IMR-90 (cell line): ENCODE measurements around the gene TOR4A. TPM values are rescaled to one million over a fixed set of nuclear protein-coding genes. Genes with fewer than 3 reads are reported as not detected.
A peak's percentile ranks its signal among the peaks of the same experiment; 100 is the strongest.

Experiments used
- ATAC-seq: fragments of 200-7000 bp; cut with Tn5 transposase; 2 replicates; pipeline ENCODE4 v1.9.1; 2020; ENCODE audit warnings: low read depth, mild to moderate bottlenecking, moderate library complexity
- BruUV-seq: library from RNA; stranded (reverse); fragments of 400-500 nt; replicated peaks from 2 replicates; lab custom pipeline; 2021; lab: Mats Ljungman, UMichigan
- CTCF ChIA-PET: fragments of 300-600 bp; formaldehyde crosslinking; extraction: SDS; loops from one replicate; lab custom pipeline; 2021; ENCODE audit warnings: antibody characterized with exemption; lab: Yijun Ruan, JAX
- POLR2A ChIA-PET: fragments of 300-600 bp; sonication (Branson Sonifier 250); formaldehyde crosslinking; loops from one replicate; lab custom pipeline; 2022; ENCODE audit warnings: antibody characterized with exemption; ENCODE audit not compliant: unreplicated experiment; lab: Charles Lee
- DNase-seq: peaks from one replicate; pipeline ENCODE4 v3.0.0; 2013
- H2AFZ ChIP-seq: replicated peaks from 2 replicates; pipeline ENCODE3; 2013; ENCODE audit warnings: low read length, mild to moderate bottlenecking; ENCODE audit not compliant: poor library complexity
- H2AK5ac ChIP-seq: 2 replicates; pipeline ENCODE4 v1.6.1; 2013; ENCODE audit warnings: low read depth, low read length, inconsistent platforms
- H2AK9ac ChIP-seq: replicated peaks from 2 replicates; pipeline ENCODE3; 2013; ENCODE audit warnings: mild to moderate bottlenecking, low read depth, low read length, moderate library complexity; ENCODE audit not compliant: poor library complexity
- H2BK120ac ChIP-seq: 2 replicates; pipeline ENCODE4 v1.6.1; 2013; ENCODE audit warnings: low read depth, low read length, inconsistent platforms
- H2BK15ac ChIP-seq: 3 replicates; pipeline ENCODE4 v1.6.1; 2013; ENCODE audit warnings: low read depth, low read length, inconsistent platforms
- H2BK20ac ChIP-seq: 2 replicates; pipeline ENCODE4 v1.6.1; 2013; ENCODE audit warnings: low read depth, mild to moderate bottlenecking, inconsistent platforms, low read length, moderate library complexity
- H2BK5ac ChIP-seq: 2 replicates; pipeline ENCODE4 v1.6.1; 2013; ENCODE audit warnings: mild to moderate bottlenecking, low read depth, low read length, inconsistent platforms; ENCODE audit not compliant: poor library complexity, severe bottlenecking
- H3K14ac ChIP-seq: replicated peaks from 2 replicates; pipeline ENCODE4 v1.6.1; 2013; ENCODE audit warnings: low read depth, low read length, inconsistent platforms
- H3K18ac ChIP-seq: 2 replicates; pipeline ENCODE4 v1.6.1; 2013; ENCODE audit warnings: low read depth, low read length, control low read depth
- H3K23ac ChIP-seq: 2 replicates; pipeline ENCODE4 v1.6.1; 2013; ENCODE audit warnings: low read depth, low read length, inconsistent platforms
- H3K27ac ChIP-seq: 2 replicates; pipeline ENCODE4 v1.5.1; 2013; ENCODE audit warnings: mild to moderate bottlenecking, control low read depth, low read length; ENCODE audit not compliant: insufficient read depth
- H3K27me3 ChIP-seq: 2 replicates; pipeline ENCODE4 v1.6.1; 2013; ENCODE audit warnings: low read length; ENCODE audit not compliant: control insufficient read depth, insufficient read depth
- H3K36me3 ChIP-seq: 2 replicates; pipeline ENCODE4 v1.6.1; 2013; ENCODE audit warnings: low read length, mixed read lengths; ENCODE audit not compliant: control insufficient read depth, insufficient read depth
- H3K4ac ChIP-seq: 2 replicates; pipeline ENCODE4 v1.6.1; 2013; ENCODE audit warnings: low read depth, low read length, inconsistent platforms
- H3K4me1 ChIP-seq: 2 replicates; pipeline ENCODE4 v1.6.1; 2013; ENCODE audit warnings: low read length, mixed read lengths; ENCODE audit not compliant: control insufficient read depth, insufficient read depth
- H3K4me2 ChIP-seq: 2 replicates; pipeline ENCODE4 v1.6.1; 2013; ENCODE audit warnings: low read depth, mild to moderate bottlenecking, control low read depth, low read length, moderate library complexity
- H3K4me3 ChIP-seq: 2 replicates; pipeline ENCODE4 v1.5.1; 2013; ENCODE audit warnings: low read depth, mild to moderate bottlenecking, control low read depth, low read length, moderate library complexity; ENCODE audit not compliant: insufficient read depth
- H3K56ac ChIP-seq: 2 replicates; pipeline ENCODE4 v1.6.1; 2013; ENCODE audit warnings: low read length, inconsistent platforms; ENCODE audit not compliant: insufficient read depth; ENCODE audit errors: extremely low read depth
- H3K79me1 ChIP-seq, 2 experiments: 2 replicates each; pipeline ENCODE4 v1.6.1; 2013; ENCODE audit warnings: low read length in 2 of 2, inconsistent platforms in 1 of 2, low read depth in 1 of 2
- H3K9ac ChIP-seq: 2 replicates; pipeline ENCODE4 v1.6.1; 2013; ENCODE audit warnings: low read depth, low read length, control low read depth
- H3K9me1 ChIP-seq: 2 replicates; pipeline ENCODE4 v1.6.1; 2013; ENCODE audit warnings: low read length, inconsistent platforms; ENCODE audit not compliant: insufficient read depth
- H3K9me3 ChIP-seq: 2 replicates; pipeline ENCODE4 v1.6.1; 2013; ENCODE audit warnings: low read length; ENCODE audit not compliant: control insufficient read depth, insufficient read depth
- H4K20me1 ChIP-seq: 2 replicates; pipeline ENCODE4 v1.6.1; 2013; ENCODE audit warnings: low read length, inconsistent platforms; ENCODE audit not compliant: insufficient read depth
- H4K5ac ChIP-seq: 2 replicates; pipeline ENCODE4 v1.6.1; 2013; ENCODE audit warnings: mild to moderate bottlenecking, low read depth, low read length, control low read depth
- H4K8ac ChIP-seq, 2 experiments: 2 replicates each; pipeline ENCODE4 v1.6.1; 2013; ENCODE audit warnings: low read depth in 2 of 2, low read length in 2 of 2, control low read depth in 1 of 2, inconsistent platforms in 1 of 2
- H4K91ac ChIP-seq: 2 replicates; pipeline ENCODE4 v1.6.1; 2013; ENCODE audit warnings: low read depth, low read length, inconsistent platforms; ENCODE audit not compliant: insufficient read depth
- BHLHE40 ChIP-seq: fragments of 150-350 bp; IDR thresholded peaks from 2 replicates; pipeline ENCODE4 v1.6.1; 2016; ENCODE audit warnings: mild to moderate bottlenecking, low read depth, low read length
- CEBPB ChIP-seq: IDR thresholded peaks from 2 replicates; pipeline ENCODE4 v1.6.1; 2012; ENCODE audit warnings: low read depth, low read length, improper control_type of control experiment
- CHD1 ChIP-seq: IDR thresholded peaks from 2 replicates; pipeline ENCODE4 v1.6.1; 2012; ENCODE audit warnings: low read depth, low read length, improper control_type of control experiment
- ELK1 ChIP-seq: fragments of 150-350 bp; IDR thresholded peaks from 2 replicates; pipeline ENCODE4 v1.6.1; 2016; ENCODE audit warnings: low read depth, mild to moderate bottlenecking, low read length, moderate library complexity, borderline replicate concordance
- FOS ChIP-seq: fragments of 150-350 bp; IDR thresholded peaks from 2 replicates; pipeline ENCODE4 v1.6.1; 2016; ENCODE audit warnings: low read depth, low read length
- MAFK ChIP-seq: IDR thresholded peaks from 2 replicates; pipeline ENCODE4 v1.6.1; 2012; ENCODE audit warnings: low read depth, low read length, improper control_type of control experiment
- MAZ ChIP-seq: IDR thresholded peaks from 2 replicates; pipeline ENCODE4 v1.6.1; 2012; ENCODE audit warnings: low read depth, mild to moderate bottlenecking, low read length, improper control_type of control experiment, moderate library complexity, borderline replicate concordance
- POLR2A ChIP-seq: IDR thresholded peaks from 2 replicates; pipeline ENCODE4 v1.6.1; 2012; ENCODE audit warnings: mild to moderate bottlenecking, low read depth, low read length
- RFX5 ChIP-seq: IDR thresholded peaks from 2 replicates; pipeline ENCODE4 v1.8.0; 2012; ENCODE audit warnings: low read depth, mild to moderate bottlenecking, low read length, moderate library complexity
- SMC3 ChIP-seq: fragments of 150-350 bp; IDR thresholded peaks from 2 replicates; pipeline ENCODE4 v1.6.1; 2016; ENCODE audit warnings: low read depth, mild to moderate bottlenecking, antibody characterized with exemption, low read length, moderate library complexity
- WGBS, 2 experiments: methylation state at CpG; one replicate each; pipeline versions ENCODE4 v1.1.5 to v1.1.7; 2013; ENCODE audit warnings: missing lambda C conversion rate in 2 of 2; ENCODE audit not compliant: insufficient read length in 1 of 2; ENCODE audit errors: extremely low coverage in 2 of 2; 5-methylcytosine and 5-hydroxymethylcytosine counted together
- dilution Hi-C: fragments of 300-500 bp; cut with HindIII; formaldehyde crosslinking; loops from one replicate; pipeline ENCODE4 v1.14.3; 2018; ENCODE audit warnings: low sequenced_read_pairs; ENCODE audit not compliant: unreplicated experiment
- in situ Hi-C: fragments of 300-500 bp; cut with MboI; formaldehyde crosslinking; loops from 3 replicates; pipeline ENCODE4 v1.14.3; 2019; ENCODE audit warnings: low sequenced_read_pairs, inconsistent platforms, mixed read lengths
- intact Hi-C: fragments of 100-400 bp; cut with micrococcal nuclease; formaldehyde crosslinking; loops from 2 replicates; pipeline ENCODE4 v1.10.0; 2022
- polyA plus RNA-seq, 3 experiments: library from polyadenylated mRNA; depleted of rRNA; stranded (reverse); fragments of >200 nt; gene quantifications; 2 replicates each; pipeline ENCODE4 v1.2.3, GENCODE V29; 2012; ENCODE audit warnings: low replicate concordance in 1 of 3
- total RNA-seq: library from RNA; depleted of rRNA; stranded (reverse); fragments of >200 nt; gene quantifications from 2 replicates; pipeline ENCODE4 v1.2.3, GENCODE V29; 2012
- TF ChIP-seq, protein P1 (sequence below): conservative IDR thresholded peaks from 2 replicates; pipeline ENCODE4 v1.5.1; 2012; ENCODE audit warnings: mild to moderate bottlenecking, low read depth, low read length, improper control_type of control experiment
- TF ChIP-seq, protein P2 (sequence below): fragments of 150-350 bp; IDR thresholded peaks from 2 replicates; pipeline ENCODE4 v1.6.1; 2017; ENCODE audit warnings: mild to moderate bottlenecking, antibody characterized with exemption, low read length, low read depth

Gene TOR4A
- total and polyA plus RNA-seq, 2 of the 4 experiments (the other 2 are of a cell fraction) = 9.7 to 22.9 TPM

DNA sequence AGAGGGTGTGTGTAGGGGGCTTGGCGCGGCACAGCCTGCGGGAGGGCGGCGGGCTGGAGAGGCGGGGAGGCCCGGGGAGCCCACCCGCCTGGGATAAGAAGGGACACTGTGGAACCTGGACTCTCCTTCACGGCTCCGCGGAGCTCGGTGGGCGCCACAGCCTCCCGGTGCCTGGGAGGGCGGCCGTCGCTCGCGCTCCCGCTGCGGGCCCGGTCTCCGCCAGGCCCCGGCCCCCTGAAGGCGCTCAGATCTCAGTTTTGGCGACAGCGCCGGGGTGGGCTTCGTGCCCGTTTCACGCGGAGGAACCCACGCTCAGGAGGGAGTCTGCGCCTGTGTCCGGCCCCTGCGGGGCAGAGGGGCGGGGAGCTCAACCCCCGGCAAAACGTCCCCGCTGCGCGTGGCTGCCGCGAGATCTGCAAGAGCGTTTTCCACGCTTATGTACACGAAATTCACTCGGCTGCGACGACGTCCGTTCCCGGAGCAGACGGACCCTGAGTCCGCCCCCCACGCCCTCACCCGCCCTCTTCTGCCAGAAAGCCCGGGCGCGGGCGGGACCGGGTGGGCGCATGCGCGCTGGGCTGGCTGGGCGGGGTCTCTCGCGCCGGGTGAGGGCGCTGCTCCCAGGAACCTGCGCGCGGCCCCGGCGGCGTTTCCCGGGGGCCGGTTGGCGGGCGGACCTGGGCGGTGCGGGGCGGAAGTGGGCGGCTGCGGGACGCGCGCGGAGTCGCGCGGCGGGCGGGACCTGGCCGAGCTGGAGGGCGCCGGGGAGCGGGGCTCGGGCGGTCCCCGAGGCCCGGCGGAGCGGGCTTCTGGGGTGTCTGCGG lies 22.7 kb upstream of the TOR4A start, which contains the start of gene NELFB:
TSS of gene NELFB (plus strand) at position 704 of the 824 bp plus-strand sequence.
- ChIA-PET POLR2A (interaction anchor here (1.2 to 2.3 kb wide), 2 partner anchors 10 to 14 kb away, joined by 5 to 9 read pairs; no protein-coding TSS in a partner anchor), CTCF (interaction anchor here (0.8 kb wide), 1 partner anchor 18 kb away, joined by 3 read pairs; no protein-coding TSS in a partner anchor)
- Histone ChIP-seq H3K9me1 (no peaks in the 10 kb centered on the region), H3K23ac (peak within 1 kb of the TSS; percentile 93), H2AFZ (peak within 1 kb of the TSS; percentile 99), H4K5ac (peak within 1 kb of the TSS; percentile 80; the same call in 1 of the 2 replicates), H2AK9ac (peak within 1 kb of the TSS; percentile 98), H3K9me3 (no peaks in the 10 kb centered on the region), H3K4me2 (peak within 1 kb of the TSS; percentile 97), H2BK15ac (no peak within 1 kb of the TSS), H3K27me3 (no peaks in the 10 kb centered on the region), H2BK5ac (peak within 1 kb of the TSS; percentile 75), H3K18ac (peak within 1 kb of the TSS; percentile 52; the same call in 1 of the 2 replicates), H3K4ac (peak within 1 kb of the TSS; percentile 81), H3K36me3 (peaks cover 18% of the 10 kb centered on the region), H3K27ac (peak within 1 kb of the TSS; percentile 84), H3K79me1 (peaks cover 15 to 37% of the 10 kb centered on the region in 2 experiments), H2BK120ac (0 out of 2 replicates have a peak within 1 kb of the TSS, but pooled peaks have one; percentile 22), H4K8ac (peak within 1 kb of the TSS; percentile 81 to 94), H2BK20ac (no peak within 1 kb of the TSS), H3K14ac (peak within 1 kb of the TSS; percentile 78), H3K4me3 (peak within 1 kb of the TSS; percentile 96), H4K20me1 (peaks cover 11% of the 10 kb centered on the region), H4K91ac (peak within 1 kb of the TSS; percentile 61; the same call in 1 of the 2 replicates), H2AK5ac (peak within 1 kb of the TSS; percentile 90), H3K56ac (peak within 1 kb of the TSS; percentile 78), H3K9ac (peak within 1 kb of the TSS; percentile 88), H3K4me1 (peaks cover 11% of the 10 kb centered on the region)
- peak; percentile 93 for ATAC-seq
- 2% methylated on average over 39 of the region's 105 CpGs; no CpG with 5 or more reads in 1 of the 2 experiments for WGBS, 2 experiments
- dilution Hi-C loops (no loop called here), intact Hi-C loops (no loop called here), in situ Hi-C loops (no loop called here)
- BruUV-seq = no TSS peak
- DNase-seq = peak; percentile 77
- TF ChIP-seq CHD1 (peak; percentile 61; the same call in 1 of the 2 replicates), BHLHE40 (no peak; the same call in 1 of the 2 replicates), RFX5 (no peak), SMC3 (no peak), FOS (no peak), MAFK (no peak), POLR2A (0 out of 2 replicates have a peak, but pooled peaks have one; percentile 22), CEBPB (no peak), ELK1 (no peak), MAZ (peak; percentile 90; the same call in 1 of the 2 replicates)
- TF ChIP-seq, protein P1, sequence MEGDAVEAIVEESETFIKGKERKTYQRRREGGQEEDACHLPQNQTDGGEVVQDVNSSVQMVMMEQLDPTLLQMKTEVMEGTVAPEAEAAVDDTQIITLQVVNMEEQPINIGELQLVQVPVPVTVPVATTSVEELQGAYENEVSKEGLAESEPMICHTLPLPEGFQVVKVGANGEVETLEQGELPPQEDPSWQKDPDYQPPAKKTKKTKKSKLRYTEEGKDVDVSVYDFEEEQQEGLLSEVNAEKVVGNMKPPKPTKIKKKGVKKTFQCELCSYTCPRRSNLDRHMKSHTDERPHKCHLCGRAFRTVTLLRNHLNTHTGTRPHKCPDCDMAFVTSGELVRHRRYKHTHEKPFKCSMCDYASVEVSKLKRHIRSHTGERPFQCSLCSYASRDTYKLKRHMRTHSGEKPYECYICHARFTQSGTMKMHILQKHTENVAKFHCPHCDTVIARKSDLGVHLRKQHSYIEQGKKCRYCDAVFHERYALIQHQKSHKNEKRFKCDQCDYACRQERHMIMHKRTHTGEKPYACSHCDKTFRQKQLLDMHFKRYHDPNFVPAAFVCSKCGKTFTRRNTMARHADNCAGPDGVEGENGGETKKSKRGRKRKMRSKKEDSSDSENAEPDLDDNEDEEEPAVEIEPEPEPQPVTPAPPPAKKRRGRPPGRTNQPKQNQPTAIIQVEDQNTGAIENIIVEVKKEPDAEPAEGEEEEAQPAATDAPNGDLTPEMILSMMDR = peak; percentile 17; the same call in 1 of the 2 replicates
- TF ChIP-seq, protein P2, sequence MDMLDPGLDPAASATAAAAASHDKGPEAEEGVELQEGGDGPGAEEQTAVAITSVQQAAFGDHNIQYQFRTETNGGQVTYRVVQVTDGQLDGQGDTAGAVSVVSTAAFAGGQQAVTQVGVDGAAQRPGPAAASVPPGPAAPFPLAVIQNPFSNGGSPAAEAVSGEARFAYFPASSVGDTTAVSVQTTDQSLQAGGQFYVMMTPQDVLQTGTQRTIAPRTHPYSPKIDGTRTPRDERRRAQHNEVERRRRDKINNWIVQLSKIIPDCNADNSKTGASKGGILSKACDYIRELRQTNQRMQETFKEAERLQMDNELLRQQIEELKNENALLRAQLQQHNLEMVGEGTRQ = 0 out of 2 replicates have a peak, but pooled peaks have one; percentile 1
